Measurements from ENCODE around the gene FAM110C.
A peak's percentile ranks its signal among the peaks of the same experiment; 100 is the strongest.
"Not testable (repeated sequence)": the region's sequence is repeated elsewhere in the genome, so short reads cannot be mapped to it uniquely, and the experiment has no call there.

The FAM110C gene, protein sequence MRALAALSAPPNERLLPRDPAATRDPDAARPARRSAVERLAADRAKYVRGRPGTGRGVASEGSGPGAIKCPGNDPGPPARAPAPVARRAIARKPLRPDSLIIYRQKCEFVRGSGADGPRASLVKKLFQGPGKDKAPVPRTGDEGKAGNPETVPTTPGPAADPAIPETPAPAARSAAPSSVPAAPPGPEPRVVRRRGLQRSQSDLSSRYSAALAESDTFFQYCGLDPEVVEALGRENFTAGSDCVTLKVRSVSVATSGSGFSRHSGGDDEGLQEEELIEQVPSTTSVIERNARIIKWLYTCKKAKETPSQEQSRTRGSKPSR

DNA sequence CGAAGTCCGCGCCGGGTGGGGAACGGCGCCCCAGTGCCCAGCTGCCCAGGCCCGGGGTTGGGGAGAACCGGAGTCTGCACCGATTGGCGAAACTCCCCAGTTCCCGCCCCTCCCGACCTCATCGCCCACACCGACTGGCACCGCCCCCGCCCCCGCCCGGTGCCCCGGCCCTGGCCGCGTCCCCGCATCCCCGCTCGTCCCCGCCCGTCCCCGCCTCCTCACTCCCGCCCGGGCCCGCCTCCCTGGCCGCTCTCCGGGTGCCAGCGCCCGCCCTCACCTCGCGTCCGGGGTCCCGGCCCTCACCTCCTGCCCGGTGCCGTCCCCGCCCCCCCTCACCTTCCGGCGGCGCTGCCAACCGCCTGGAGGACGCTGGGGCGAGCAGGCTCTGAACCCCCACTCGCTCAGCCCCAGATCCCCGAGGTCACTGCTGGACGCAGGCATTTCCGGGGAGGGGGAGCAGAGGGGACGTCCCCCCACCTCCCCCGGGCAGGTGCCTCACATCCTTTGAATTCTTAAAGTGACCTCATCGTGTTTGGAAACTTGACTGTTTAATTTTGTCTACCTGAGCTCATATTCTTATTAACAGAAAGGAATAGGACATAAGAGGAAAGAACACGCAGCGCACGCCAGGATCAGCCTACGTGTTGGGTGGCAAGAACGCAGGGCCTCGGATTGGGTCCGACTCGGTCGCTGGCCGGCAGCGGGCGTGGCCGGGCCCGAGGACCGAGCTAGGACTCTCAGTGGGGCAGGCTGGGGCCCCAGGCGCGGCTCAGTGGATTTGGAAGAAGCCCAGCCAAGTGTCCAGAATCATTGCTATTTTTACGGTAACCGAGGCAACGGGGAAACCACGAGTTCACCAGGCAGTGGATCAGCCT lies at the start of gene FAM110C:
TSS of gene FAM110C (minus strand) at position 35 of the 875 bp plus-strand sequence. CDS start 120 bp downstream, outside the sequence.
- Histone ChIP-seq H3K9me3 (ENCODE audit: insufficient read depth, low read depth, low read length) (no peaks in the 10 kb centered on the region), H3K4me1 (ENCODE audit: insufficient read depth, low read length) (peaks cover 23% of the 10 kb centered on the region), H3K27ac (ENCODE audit: low read length) (no peak within 1 kb of the TSS), H3K9ac (ENCODE audit: low read depth, low read length) (peak within 1 kb of the TSS; percentile 60; the same call in 1 of the 2 replicates), H3K36me3 (ENCODE audit: insufficient read depth, low read depth, low read length) (peaks cover 5% of the 10 kb centered on the region; the same call in 1 of the 2 replicates), H3K27me3 (ENCODE audit: insufficient read depth, low read length) (peaks cover 45% of the 10 kb centered on the region), H3K4me3 (ENCODE audit: low read length) (peak within 1 kb of the TSS; percentile 87)

- Histone ChIP-seq H3K27ac (ENCODE audit: low read length) (no peak overlapping the region), H3K4me3 (ENCODE audit: low read length) (no peak overlapping the region), H3K36me3 (ENCODE audit: insufficient read depth, low read depth, low read length) (no peaks in the 10 kb centered on the region), H3K9ac (ENCODE audit: low read depth, low read length) (no peak overlapping the region), H3K4me1 (ENCODE audit: insufficient read depth, low read length) (no peaks in the 10 kb centered on the region), H3K27me3 (ENCODE audit: insufficient read depth, low read length) (no peaks in the 10 kb centered on the region), H3K9me3 (ENCODE audit: insufficient read depth, low read depth, low read length) (no peaks in the 10 kb centered on the region)
Observed at GRCh38 chr2:92326-92725, 46.0 kb upstream of the FAM110C start.

- Histone ChIP-seq H3K9me3 (ENCODE audit: insufficient read depth, low read depth, low read length) (no peaks in the 10 kb centered on the region), H3K9ac (ENCODE audit: low read depth, low read length) (no peak overlapping the region), H3K27me3 (ENCODE audit: insufficient read depth, low read length) (no peaks in the 10 kb centered on the region), H3K27ac (ENCODE audit: low read length) (no peak overlapping the region), H3K4me3 (ENCODE audit: low read length) (no peak overlapping the region), H3K4me1 (ENCODE audit: insufficient read depth, low read length) (no peaks in the 10 kb centered on the region), H3K36me3 (ENCODE audit: insufficient read depth, low read depth, low read length) (no peaks in the 10 kb centered on the region)
Observed at GRCh38 chr2:90645-91312, 44.5 kb upstream of the FAM110C start.

GRCh38 chr2:85761-86160 lies 39.5 kb upstream of the FAM110C start:
- H3K36me3 ChIP-seq (ENCODE audit: insufficient read depth, low read depth, low read length) = no peaks in the 10 kb centered on the region
- H3K27me3 ChIP-seq (ENCODE audit: insufficient read depth, low read length) = no peaks in the 10 kb centered on the region
- no peak overlapping the region for H3K4me3 ChIP-seq (ENCODE audit: low read length)
- H3K4me1 ChIP-seq (ENCODE audit: insufficient read depth, low read length) = peaks cover 5% of the 10 kb centered on the region; the same call in 1 of the 2 replicates
- H3K9ac ChIP-seq (ENCODE audit: low read depth, low read length) = no peak overlapping the region
- no peak overlapping the region for H3K27ac ChIP-seq (ENCODE audit: low read length)
- no peaks in the 10 kb centered on the region for H3K9me3 ChIP-seq (ENCODE audit: insufficient read depth, low read depth, low read length)

DNA sequence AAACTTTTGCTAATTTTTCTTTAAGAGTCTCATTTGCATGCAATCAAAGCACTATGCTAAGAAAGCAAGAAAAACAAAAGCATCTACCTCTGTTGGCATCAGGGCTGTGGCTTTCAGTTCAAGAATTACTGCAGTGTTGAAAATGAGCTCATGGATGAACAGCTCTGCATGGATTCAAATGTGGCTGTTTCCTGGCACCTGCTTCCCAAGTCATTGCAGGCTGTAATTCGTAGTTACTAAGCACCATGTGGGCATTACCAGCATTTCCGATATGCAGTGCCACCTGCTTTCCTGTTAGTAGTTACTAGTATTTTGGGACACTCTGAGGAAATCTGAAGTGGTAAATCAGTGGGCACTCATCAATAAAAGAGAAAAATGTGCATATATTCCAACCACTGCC lies 37.8 kb upstream of the FAM110C start:
- Histone ChIP-seq H3K4me1 (ENCODE audit: insufficient read depth, low read length) (peaks cover 18% of the 10 kb centered on the region; the same call in 1 of the 2 replicates), H3K27ac (ENCODE audit: low read length) (no peak overlapping the region), H3K36me3 (ENCODE audit: insufficient read depth, low read depth, low read length) (no peaks in the 10 kb centered on the region), H3K27me3 (ENCODE audit: insufficient read depth, low read length) (no peaks in the 10 kb centered on the region), H3K9ac (ENCODE audit: low read depth, low read length) (no peak overlapping the region), H3K9me3 (ENCODE audit: insufficient read depth, low read depth, low read length) (no peaks in the 10 kb centered on the region), H3K4me3 (ENCODE audit: low read length) (no peak overlapping the region)

GRCh38 chr2:80971-81736 lies 34.8 kb upstream of the FAM110C start:
- Histone ChIP-seq H3K4me3 (ENCODE audit: low read length) (no peak overlapping the region), H3K27me3 (ENCODE audit: insufficient read depth, low read length) (no peaks in the 10 kb centered on the region), H3K9ac (ENCODE audit: low read depth, low read length) (no peak overlapping the region), H3K4me1 (ENCODE audit: insufficient read depth, low read length) (peaks cover 18% of the 10 kb centered on the region; the same call in 1 of the 2 replicates), H3K9me3 (ENCODE audit: insufficient read depth, low read depth, low read length) (no peaks in the 10 kb centered on the region), H3K27ac (ENCODE audit: low read length) (no peak overlapping the region), H3K36me3 (ENCODE audit: insufficient read depth, low read depth, low read length) (no peaks in the 10 kb centered on the region)

GRCh38 chr2:80378-80777 lies 34.1 kb upstream of the FAM110C start:
- Histone ChIP-seq H3K27me3 (ENCODE audit: insufficient read depth, low read length) (no peaks in the 10 kb centered on the region), H3K4me3 (ENCODE audit: low read length) (0 out of 2 replicates have a peak overlapping the region, but pooled peaks have one; percentile 6), H3K9ac (ENCODE audit: low read depth, low read length) (no peak overlapping the region), H3K36me3 (ENCODE audit: insufficient read depth, low read depth, low read length) (no peaks in the 10 kb centered on the region), H3K4me1 (ENCODE audit: insufficient read depth, low read length) (peaks cover 18% of the 10 kb centered on the region; the same call in 1 of the 2 replicates), H3K27ac (ENCODE audit: low read length) (no peak overlapping the region), H3K9me3 (ENCODE audit: insufficient read depth, low read depth, low read length) (no peaks in the 10 kb centered on the region)

DNA sequence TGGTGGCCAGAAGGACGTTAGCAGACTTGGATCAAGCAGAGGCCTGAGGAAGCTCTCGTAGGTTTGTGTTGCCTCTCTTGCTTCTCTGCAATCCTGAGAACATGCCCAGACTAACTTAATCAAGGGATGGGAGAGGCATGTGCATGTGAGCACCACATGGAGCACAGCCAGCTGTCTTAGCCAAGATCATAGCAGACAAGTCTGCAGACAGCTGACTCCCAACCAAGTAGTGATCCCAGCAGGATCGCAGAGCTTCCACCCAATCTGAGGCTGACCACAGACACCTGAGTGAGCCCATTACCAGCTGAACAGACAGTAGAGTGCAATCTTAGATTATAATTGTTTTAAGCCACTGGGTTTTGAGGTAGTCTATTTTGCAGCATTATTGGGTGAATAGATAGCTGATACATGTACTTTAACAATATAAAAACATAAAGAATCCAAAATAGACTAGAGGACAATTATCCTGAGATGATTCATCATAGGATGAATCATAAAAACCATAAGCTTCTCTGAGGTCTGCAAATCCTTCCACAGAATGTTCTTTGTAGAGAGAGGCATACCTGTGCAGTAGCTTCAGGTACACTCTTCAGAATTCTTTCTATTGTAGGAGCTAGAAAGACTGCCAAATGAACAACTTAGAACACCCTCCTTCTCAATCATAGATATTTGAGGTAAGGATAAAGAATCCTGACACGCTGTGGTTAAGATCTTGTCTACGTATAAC lies 25.2 kb upstream of the FAM110C start:
- H3K4me1 ChIP-seq (ENCODE audit: insufficient read depth, low read length) = peaks cover 4% of the 10 kb centered on the region; the same call in 1 of the 2 replicates
- no peaks in the 10 kb centered on the region; the same call in 1 of the 2 replicates for H3K27me3 ChIP-seq (ENCODE audit: insufficient read depth, low read length)
- H3K36me3 ChIP-seq (ENCODE audit: insufficient read depth, low read depth, low read length) = no peaks in the 10 kb centered on the region
- no peak overlapping the region for H3K27ac ChIP-seq (ENCODE audit: low read length)
- H3K9ac ChIP-seq (ENCODE audit: low read depth, low read length) = no peak overlapping the region
- no peaks in the 10 kb centered on the region for H3K9me3 ChIP-seq (ENCODE audit: insufficient read depth, low read depth, low read length)
- H3K4me3 ChIP-seq (ENCODE audit: low read length) = no peak overlapping the region

- Histone ChIP-seq H3K27ac (ENCODE audit: low read length) (no peak overlapping the region), H3K4me3 (ENCODE audit: low read length) (no peak overlapping the region), H3K4me1 (ENCODE audit: insufficient read depth, low read length) (peaks cover 14% of the 10 kb centered on the region; the same call in 1 of the 2 replicates), H3K27me3 (ENCODE audit: insufficient read depth, low read length) (no peaks in the 10 kb centered on the region; the same call in 1 of the 2 replicates), H3K36me3 (ENCODE audit: insufficient read depth, low read depth, low read length) (no peaks in the 10 kb centered on the region), H3K9me3 (ENCODE audit: insufficient read depth, low read depth, low read length) (no peaks in the 10 kb centered on the region), H3K9ac (ENCODE audit: low read depth, low read length) (no peak overlapping the region)
Observed at GRCh38 chr2:69366-70344, 23.4 kb upstream of the FAM110C start.

DNA sequence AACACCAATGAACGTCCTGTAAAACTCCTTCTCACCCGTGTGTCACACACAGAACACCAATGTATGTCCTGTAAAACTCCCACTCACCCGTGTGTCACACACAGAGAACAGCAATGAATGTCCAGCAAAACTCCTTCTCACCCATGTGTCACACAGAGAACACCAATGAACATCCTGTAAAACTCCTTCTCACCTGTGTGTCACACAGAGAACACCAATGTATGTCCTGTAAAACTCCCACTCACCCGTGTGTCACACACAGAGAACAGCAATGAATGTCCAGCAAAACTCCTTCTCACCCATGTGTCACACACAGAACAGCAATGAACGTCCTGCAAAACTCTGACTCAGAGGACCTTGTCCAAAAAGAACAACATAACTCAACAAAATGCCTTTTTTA lies 22.3 kb upstream of the FAM110C start:
- peaks cover 16% of the 10 kb centered on the region; the same call in 1 of the 2 replicates for H3K4me1 ChIP-seq (ENCODE audit: insufficient read depth, low read length)
- not testable (repeated sequence) for H3K9me3 ChIP-seq (ENCODE audit: insufficient read depth, low read depth, low read length); H3K36me3 ChIP-seq (ENCODE audit: insufficient read depth, low read depth, low read length); H3K4me3 ChIP-seq (ENCODE audit: low read length); H3K27ac ChIP-seq (ENCODE audit: low read length); H3K9ac ChIP-seq (ENCODE audit: low read depth, low read length); H3K27me3 ChIP-seq (ENCODE audit: insufficient read depth, low read length)

All from iPS-20b (cell line).